BLaER1 treated with 17β-estradiol and CSF1 and Interleukin-3, amounts not matched to agents 10 nM and 100 nM (cell line): ENCODE measurements around the gene TENM3.

Experiments used
- H3K27ac ChIP-seq, 11 experiments: shearing (Covaris generic); formaldehyde crosslinking; 2 replicates each; pipeline ENCODE4 v1.8.1; 2022
- H3K27me3 ChIP-seq, 11 experiments: shearing (Covaris generic); formaldehyde crosslinking; 2 replicates each; pipeline ENCODE4 v1.8.1; 2022
- H3K36me3 ChIP-seq, 11 experiments: shearing (Covaris generic); formaldehyde crosslinking; 2 replicates each; pipeline ENCODE4 v1.8.1; 2022
- H3K4me1 ChIP-seq, 10 experiments: shearing (Covaris generic); formaldehyde crosslinking; 2 replicates each; pipeline ENCODE4 v1.8.1; 2022
- H3K4me2 ChIP-seq, 11 experiments: shearing (Covaris generic); formaldehyde crosslinking; 2 replicates each; pipeline ENCODE4 v1.8.1; 2022
- H3K4me3 ChIP-seq, 10 experiments: shearing (Covaris generic); formaldehyde crosslinking; 2 replicates each; pipeline ENCODE4 v1.8.1; 2022
- H3K9ac ChIP-seq, 11 experiments: shearing (Covaris generic); formaldehyde crosslinking; 2 replicates each; pipeline ENCODE4 v1.8.1; 2022
- H3K9me3 ChIP-seq, 11 experiments: shearing (Covaris generic); formaldehyde crosslinking; replicated peaks in 1 of 11; 2 replicates each; pipeline ENCODE4 v1.8.1; 2022
- H4K20me1 ChIP-seq, 11 experiments: shearing (Covaris generic); formaldehyde crosslinking; 2 replicates each; pipeline ENCODE4 v1.8.1; 2022
- Cebpa-rat ChIP-seq, 11 experiments: shearing (Covaris generic); IDR thresholded peaks; 2 replicates each; pipeline ENCODE4 v1.8.1; 2022

The TENM3 gene

DNA sequence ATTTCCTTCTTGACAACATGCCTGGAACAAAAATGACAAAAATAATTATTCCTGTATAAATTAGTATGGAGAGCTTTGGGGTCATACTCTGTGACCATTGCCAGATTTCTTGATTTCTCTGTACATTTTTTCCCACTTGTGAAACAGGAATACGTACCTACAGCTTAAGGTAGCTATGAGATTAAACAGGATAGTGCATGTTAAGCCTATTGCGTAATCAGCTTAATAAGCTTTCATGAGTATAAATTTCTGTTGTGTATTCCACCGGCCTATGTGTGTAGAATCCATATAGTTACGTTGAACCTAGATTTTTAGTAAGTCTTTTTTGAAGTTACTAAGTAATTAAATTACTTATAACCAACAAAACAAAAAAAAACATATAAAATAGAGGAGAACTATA, 339.0 kb downstream of the TENM3 start:
- peak in 3 of 11 experiments; percentile 22 to 55 (median 50); a peak in 6 of 22 replicates for TF ChIP-seq Cebpa-rat (IDR thresholded peaks at IDR 0.05)
- no peaks in the 10 kb centered on the region for H4K20me1 ChIP-seq
- no peaks in the 10 kb centered on the region for H3K9me3 ChIP-seq
- H3K4me2 ChIP-seq, result no peak overlapping the region
- no peaks in the 10 kb centered on the region for H3K27me3 ChIP-seq
- no peaks in the 10 kb centered on the region for H3K4me1 ChIP-seq
- H3K4me3 ChIP-seq, result no peak overlapping the region
- no peak overlapping the region for H3K9ac ChIP-seq
- H3K27ac ChIP-seq, result no peak overlapping the region
- no peaks in the 10 kb centered on the region for H3K36me3 ChIP-seq

DNA sequence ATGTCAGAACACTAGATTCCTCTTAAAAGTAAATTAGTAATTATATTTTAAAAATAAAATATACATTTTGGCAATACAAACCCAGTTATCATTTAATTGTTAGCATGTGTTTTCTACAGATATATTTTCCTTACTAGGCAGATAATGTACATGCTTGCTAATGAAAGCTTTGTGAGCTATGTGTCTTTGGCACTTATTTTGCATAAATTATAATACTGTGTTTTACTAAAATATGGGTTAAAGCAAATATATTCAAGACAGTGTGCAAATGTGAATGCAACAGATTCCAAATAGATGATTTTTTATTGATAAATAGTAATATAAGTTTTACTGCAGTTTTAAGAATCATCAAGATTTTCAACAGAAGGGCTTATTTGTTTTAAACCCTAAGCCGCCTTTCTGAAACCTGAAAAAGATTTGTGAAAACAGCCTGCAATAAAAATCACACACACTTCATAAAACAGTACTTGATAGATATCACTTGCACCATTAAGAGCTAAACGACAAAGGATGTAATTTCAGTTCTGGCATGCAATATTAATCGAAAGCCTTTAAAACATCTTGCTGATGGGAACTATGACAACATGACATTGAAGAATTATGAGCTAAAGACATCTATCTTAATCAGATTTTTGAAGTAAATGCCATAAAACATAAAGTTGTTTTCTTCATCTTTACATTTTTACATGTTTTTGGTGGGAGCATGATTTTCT, 340.7 kb downstream of the TENM3 start:
- no peak overlapping the region for H3K4me2 ChIP-seq
- peaks cover 2 to 9% (median 5%) of the 10 kb centered on the region in 11 experiments; a peak in 17 of 22 replicates for H3K9me3 ChIP-seq
- no peak overlapping the region for H3K27ac ChIP-seq
- no peaks in the 10 kb centered on the region for H4K20me1 ChIP-seq
- H3K4me1 ChIP-seq, result no peaks in the 10 kb centered on the region
- H3K9ac ChIP-seq, result no peak overlapping the region
- no peaks in the 10 kb centered on the region for H3K36me3 ChIP-seq
- no peak for TF ChIP-seq Cebpa-rat (IDR thresholded peaks at IDR 0.05)
- H3K4me3 ChIP-seq, result no peak overlapping the region
- no peaks in the 10 kb centered on the region for H3K27me3 ChIP-seq

- peaks cover 10 to 23% (median 17%) of the 10 kb centered on the region in 11 experiments; a peak in 19 of 22 replicates for H3K9me3 ChIP-seq
- no peaks in the 10 kb centered on the region for H3K27me3 ChIP-seq
- no peak overlapping the region for H3K4me2 ChIP-seq
- no peak overlapping the region for H3K4me3 ChIP-seq
- no peaks in the 10 kb centered on the region for H3K4me1 ChIP-seq
- no peaks in the 10 kb centered on the region for H4K20me1 ChIP-seq
- TF ChIP-seq Cebpa-rat (IDR thresholded peaks at IDR 0.05), result no peak
- no peaks in the 10 kb centered on the region for H3K36me3 ChIP-seq
- H3K9ac ChIP-seq, result no peak overlapping the region
- H3K27ac ChIP-seq, result no peak overlapping the region
Observed at GRCh38 chr4:182585321-182585720, 342.1 kb downstream of the TENM3 start.

GRCh38 chr4:182589100-182589499, 345.9 kb downstream of the TENM3 start:
- no peak for TF ChIP-seq Cebpa-rat (IDR thresholded peaks at IDR 0.05)
- H3K4me3 ChIP-seq, result no peak overlapping the region

GRCh38 chr4:182593402-182593801, 350.2 kb downstream of the TENM3 start:
- Histone ChIP-seq H4K20me1 (no peaks in the 10 kb centered on the region), H3K4me1 (peaks cover 0 to 6% (median 0%) of the 10 kb centered on the region in 10 experiments; a peak in 1 of 20 replicates), H3K27ac (no peak overlapping the region), H3K27me3 (no peaks in the 10 kb centered on the region), H3K4me2 (no peak overlapping the region), H3K9ac (no peak overlapping the region), H3K36me3 (no peaks in the 10 kb centered on the region), H3K9me3 (peaks cover 10 to 19% (median 17%) of the 10 kb centered on the region in 11 experiments; a peak in 19 of 22 replicates), H3K4me3 (no peak overlapping the region)
- no peak for TF ChIP-seq Cebpa-rat (IDR thresholded peaks at IDR 0.05)

More at GRCh38 chr4:182589100-182589499, 345.9 kb downstream of the TENM3 start:
- H3K9ac ChIP-seq, result no peak overlapping the region
- H3K27me3 ChIP-seq, result no peaks in the 10 kb centered on the region
- no peaks in the 10 kb centered on the region for H4K20me1 ChIP-seq
- peaks cover 10 to 23% (median 17%) of the 10 kb centered on the region in 11 experiments; a peak in 19 of 22 replicates for H3K9me3 ChIP-seq
- no peak overlapping the region for H3K27ac ChIP-seq
- no peak overlapping the region for H3K4me2 ChIP-seq
- peaks cover 0 to 6% (median 0%) of the 10 kb centered on the region in 10 experiments; a peak in 1 of 20 replicates for H3K4me1 ChIP-seq
- no peaks in the 10 kb centered on the region for H3K36me3 ChIP-seq

DNA sequence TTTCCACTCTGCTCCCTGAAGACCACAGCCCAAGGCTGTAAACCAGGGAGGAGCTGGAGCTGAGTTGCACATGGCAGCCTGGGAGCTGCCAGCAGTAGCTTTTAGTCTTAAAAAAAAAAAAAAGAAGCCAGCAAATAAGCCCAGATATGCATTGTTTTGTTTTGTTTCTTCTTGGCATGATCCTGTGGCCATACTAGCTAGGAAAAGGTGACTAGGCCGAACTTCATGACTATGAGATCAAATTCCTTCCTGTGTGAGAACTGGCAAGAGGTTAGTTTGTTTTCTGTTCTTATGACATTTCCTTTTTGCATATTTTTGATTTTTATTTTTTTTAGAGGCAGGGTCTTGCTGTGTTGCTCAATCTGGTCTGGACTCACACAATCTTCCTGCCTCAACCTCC, 350.7 kb downstream of the TENM3 start:
- peaks cover 6 to 14% (median 12%) of the 10 kb centered on the region in 11 experiments; a peak in 19 of 22 replicates for H3K9me3 ChIP-seq
- H3K27ac ChIP-seq, result no peak overlapping the region
- no peaks in the 10 kb centered on the region for H4K20me1 ChIP-seq
- H3K4me3 ChIP-seq, result no peak overlapping the region
- TF ChIP-seq Cebpa-rat (IDR thresholded peaks at IDR 0.05), result no peak
- H3K9ac ChIP-seq, result no peak overlapping the region
- H3K27me3 ChIP-seq, result no peaks in the 10 kb centered on the region
- H3K36me3 ChIP-seq, result no peaks in the 10 kb centered on the region
- H3K4me1 ChIP-seq, result peaks cover 0 to 6% (median 0%) of the 10 kb centered on the region in 10 experiments; a peak in 1 of 20 replicates
- H3K4me2 ChIP-seq, result no peak overlapping the region

DNA sequence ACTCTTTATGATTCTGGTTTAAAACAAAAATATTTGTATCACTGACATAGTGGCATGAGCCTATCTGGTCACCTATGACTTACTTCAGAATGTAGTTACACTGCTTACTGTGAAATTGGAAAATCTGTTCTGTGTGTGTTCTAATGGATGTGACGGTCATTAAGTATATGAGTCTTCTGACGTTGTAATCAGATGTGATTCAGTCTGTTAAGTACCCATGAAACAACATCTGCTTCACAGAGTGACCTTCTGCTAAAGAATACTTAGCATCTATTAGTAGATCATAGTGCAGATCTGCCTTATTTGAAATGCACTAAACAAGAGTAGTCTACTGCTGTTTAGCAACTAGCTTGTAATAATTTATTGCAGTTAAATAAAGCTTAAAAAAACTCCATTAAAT, 356.9 kb downstream of the TENM3 start:
- no peak overlapping the region for H3K4me3 ChIP-seq
- H4K20me1 ChIP-seq, result no peaks in the 10 kb centered on the region; a peak in 1 of 22 replicates
- no peaks in the 10 kb centered on the region for H3K27me3 ChIP-seq
- no peak for TF ChIP-seq Cebpa-rat (IDR thresholded peaks at IDR 0.05)
- no peak overlapping the region for H3K27ac ChIP-seq
- H3K4me2 ChIP-seq, result no peak overlapping the region
- H3K9ac ChIP-seq, result no peak overlapping the region
- no peaks in the 10 kb centered on the region for H3K4me1 ChIP-seq
- peaks cover 0 to 14% (median 0%) of the 10 kb centered on the region in 11 experiments; a peak in 4 of 22 replicates for H3K36me3 ChIP-seq
- no peaks in the 10 kb centered on the region for H3K9me3 ChIP-seq

GRCh38 chr4:182600856-182601255, 357.7 kb downstream of the TENM3 start:
- Histone ChIP-seq H3K9me3 (no peaks in the 10 kb centered on the region), H3K4me1 (no peaks in the 10 kb centered on the region), H3K9ac (no peak overlapping the region), H3K36me3 (peaks cover 0 to 14% (median 0%) of the 10 kb centered on the region in 11 experiments; a peak in 4 of 22 replicates), H3K4me3 (no peak overlapping the region), H3K27ac (no peak overlapping the region), H3K27me3 (no peaks in the 10 kb centered on the region), H4K20me1 (no peaks in the 10 kb centered on the region; a peak in 1 of 22 replicates), H3K4me2 (no peak overlapping the region)
- no peak for TF ChIP-seq Cebpa-rat (IDR thresholded peaks at IDR 0.05)

- Histone ChIP-seq H3K9ac (no peak overlapping the region), H3K4me3 (no peak overlapping the region), H4K20me1 (peaks cover 0 to 10% (median 0%) of the 10 kb centered on the region in 11 experiments; a peak in 3 of 22 replicates), H3K27me3 (no peaks in the 10 kb centered on the region), H3K4me2 (no peak overlapping the region), H3K36me3 (peaks cover 0 to 14% (median 0%) of the 10 kb centered on the region in 11 experiments; a peak in 4 of 22 replicates), H3K27ac (no peak overlapping the region), H3K9me3 (no peaks in the 10 kb centered on the region), H3K4me1 (no peaks in the 10 kb centered on the region)
- no peak for TF ChIP-seq Cebpa-rat (IDR thresholded peaks at IDR 0.05)
Observed at GRCh38 chr4:182604161-182604622, 361.0 kb downstream of the TENM3 start.
